HG03575 (cell line): ENCODE measurements around the gene RSPRY1.

ENCODE experiments used
- ATAC-seq: cut with Tn5 transposase; IDR thresholded peaks from one replicate; pipeline ENCODE4 v1.9.1; 2021; ENCODE audit not compliant: unreplicated experiment, insufficient number of reproducible peaks, low FRiP score; ENCODE audit errors: extremely low read depth

The RSPRY1 gene

DNA sequence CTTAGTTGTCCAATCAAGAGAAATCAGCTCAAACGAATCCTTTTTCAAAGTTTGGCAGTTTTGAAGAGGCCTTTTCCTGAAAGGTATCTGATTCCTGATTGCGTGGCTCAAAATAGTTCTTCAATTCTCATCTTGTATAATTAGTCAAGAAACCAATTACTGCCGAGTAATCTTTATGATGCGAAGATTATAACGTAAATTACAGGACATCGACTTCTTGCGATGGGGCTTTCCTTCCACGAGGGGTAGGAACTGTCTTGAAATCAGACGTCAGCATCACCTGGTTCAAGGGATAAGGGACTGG lies 58.3 kb downstream of the RSPRY1 start:
- no peak for ATAC-seq

DNA sequence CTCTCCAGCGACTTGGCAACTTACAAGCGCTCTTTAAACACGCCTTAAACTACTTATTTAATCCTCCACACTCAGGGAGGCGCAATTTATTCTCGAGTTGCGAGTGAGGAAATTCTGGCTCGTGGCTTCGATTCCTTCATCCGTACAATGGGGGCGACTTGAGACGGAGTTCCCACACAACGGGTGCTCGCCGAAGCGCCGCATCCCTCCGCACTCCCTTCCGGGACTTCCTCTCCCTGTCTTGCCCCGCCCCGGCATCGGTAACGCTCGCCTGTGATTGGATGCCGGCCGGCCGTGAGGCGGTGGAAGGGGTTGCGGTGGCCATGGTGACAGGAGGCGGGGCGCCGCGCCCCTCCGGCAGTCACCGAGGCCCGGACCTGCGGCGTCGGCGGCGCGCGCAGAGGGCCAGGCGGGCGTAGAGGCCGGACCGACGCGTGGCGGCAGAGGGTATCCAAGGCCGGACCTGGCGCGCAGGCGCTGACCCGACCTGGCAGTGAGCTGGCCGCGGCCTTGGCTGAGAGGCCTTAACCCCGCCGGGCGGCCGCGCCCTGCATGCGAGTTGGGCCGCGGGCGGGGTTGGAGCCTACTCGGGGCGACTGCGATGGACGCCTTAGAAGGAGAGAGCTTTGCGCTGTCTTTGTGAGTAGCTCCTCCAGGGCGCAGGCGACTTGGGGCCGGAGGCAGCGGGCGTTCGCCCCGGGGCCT lies 58.8 kb downstream of the RSPRY1 start, which contains the start of gene ARL2BP:
ARL2BP (plus strand) TSS at position 493 of the 705 bp plus-strand sequence; CDS start at position 602, 109 bp downstream.
- ATAC-seq = no peak

DNA sequence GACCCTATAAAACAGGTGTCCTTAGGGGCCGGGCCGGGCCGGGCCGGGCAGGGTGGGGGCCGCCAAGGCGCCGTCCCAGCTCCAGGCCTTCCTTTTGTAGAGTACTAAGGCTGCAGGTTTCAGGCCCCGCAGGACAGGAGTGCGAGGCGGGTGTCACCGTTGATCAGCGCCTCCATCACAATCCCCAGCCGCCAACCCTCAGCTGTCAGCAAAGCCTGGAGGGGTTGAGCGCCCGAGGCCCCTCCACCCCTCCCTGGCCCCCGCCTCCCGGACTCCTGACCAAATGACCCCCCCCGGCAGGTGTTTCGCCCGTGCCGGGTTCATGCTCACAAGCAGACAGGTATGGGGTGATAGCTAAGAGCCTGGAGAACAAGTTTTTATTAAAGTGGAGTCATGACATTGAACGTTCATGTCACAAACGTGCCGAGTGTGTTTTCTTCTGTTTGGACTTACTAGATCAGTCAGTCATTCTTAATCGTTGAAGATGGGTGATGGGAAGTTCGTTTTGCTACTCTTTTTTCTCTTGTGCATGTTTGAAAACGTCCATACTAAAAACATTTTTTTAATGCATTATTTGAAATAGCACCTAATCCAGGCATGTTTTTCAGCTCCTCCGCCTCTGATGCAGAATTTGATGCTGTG lies 59.5 kb downstream of the RSPRY1 start:
- ATAC-seq = no peak

DNA sequence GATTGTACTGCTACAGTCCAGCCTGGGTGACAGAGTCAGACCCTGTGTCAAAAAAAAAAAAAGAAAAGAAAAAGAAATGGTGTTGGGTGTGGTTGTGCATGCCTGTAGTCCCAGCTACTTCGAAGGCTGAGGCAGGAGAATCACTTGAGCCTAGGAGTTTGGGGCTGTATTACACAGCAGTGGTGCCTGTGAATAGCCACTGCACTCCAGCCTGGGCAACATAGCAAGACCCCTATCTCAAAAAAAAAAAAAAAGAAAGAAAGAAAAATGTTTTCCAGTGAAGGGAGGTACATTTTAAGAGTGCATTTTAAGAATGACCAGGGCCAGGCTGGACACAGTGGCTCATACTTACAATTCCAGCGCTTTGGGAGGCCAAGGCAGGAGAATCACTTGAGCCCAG lies 65.2 kb downstream of the RSPRY1 start:
- ATAC-seq = no peak

DNA sequence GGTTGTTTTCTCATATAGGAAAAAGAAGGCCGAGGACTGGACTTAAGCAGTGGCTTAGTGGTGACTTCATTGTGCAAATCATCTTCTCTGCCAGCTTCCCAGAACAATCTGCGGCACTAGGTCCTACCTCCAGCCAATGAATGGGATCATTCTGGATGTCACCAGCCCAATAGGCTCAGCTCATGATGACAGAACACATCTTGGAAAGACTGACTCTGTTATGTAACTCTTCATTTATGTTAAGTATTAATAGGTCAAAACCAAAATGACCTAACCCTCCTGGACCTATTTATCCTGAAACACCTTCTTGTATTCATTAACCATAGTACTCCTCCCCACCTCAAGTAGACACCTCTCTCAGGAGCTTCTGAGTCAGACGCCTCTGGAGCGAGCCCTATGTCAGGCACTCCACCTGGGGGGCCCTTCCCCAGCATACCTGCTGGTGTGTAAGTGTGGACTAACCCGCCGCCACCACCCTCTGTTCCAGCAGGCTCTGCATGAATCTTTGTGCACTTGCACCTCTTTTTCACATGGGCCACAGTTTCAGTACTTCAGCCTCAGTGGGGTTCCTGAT lies 66.1 kb downstream of the RSPRY1 start:
- ATAC-seq = no peak

DNA sequence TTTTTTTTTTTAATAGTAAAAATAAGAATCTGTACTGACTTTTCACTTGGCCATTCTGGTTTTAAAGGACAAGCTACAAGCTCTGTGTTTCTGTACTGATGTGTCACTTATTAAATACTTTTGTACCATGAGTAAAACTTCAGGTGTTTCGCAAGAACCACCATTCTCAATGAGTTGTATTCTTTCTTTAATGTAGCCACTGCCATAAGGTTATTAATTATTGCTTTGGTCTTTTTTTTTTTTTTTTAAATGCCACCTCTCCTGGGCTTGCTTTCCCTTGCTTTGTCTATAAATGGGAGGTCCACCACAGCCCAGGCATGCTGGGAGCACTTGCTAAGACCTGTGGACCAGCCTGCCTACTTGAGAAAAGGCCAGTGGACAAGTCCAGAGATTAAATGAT lies 67.3 kb downstream of the RSPRY1 start:
- ATAC-seq = no peak

DNA sequence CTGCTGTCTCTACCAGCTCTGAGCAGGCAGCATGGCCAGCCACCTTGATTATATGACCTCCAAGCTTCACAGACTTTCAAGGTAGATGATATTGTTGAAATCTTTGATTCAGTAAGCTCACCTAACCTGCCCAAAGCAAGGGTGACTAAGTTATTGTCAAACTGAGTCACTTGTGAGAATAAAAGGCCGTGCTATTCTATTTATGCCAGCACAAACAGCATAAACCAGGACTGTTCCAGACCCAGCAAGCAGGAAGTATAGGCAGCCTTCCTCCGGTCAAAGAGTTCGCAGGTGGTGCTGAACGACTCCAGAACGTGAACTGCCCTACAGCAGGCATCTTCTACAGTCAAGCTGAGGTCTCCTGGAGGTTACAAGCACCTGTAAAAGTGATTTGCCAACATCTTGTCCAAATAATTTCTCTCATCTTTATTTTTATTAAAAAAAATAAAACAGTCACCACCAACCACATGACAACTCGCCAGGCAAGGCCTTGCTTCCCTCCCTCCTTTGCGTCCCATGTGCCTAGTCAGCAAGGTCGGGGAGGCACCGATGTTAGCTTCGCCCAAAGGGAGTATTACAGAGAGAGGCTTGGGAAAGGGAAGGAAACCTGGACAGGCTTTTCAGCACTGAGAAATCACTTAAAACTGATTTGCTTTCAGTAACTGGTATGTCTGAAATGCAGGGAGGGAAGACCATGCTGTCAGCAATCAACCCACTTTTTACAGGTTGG lies 69.7 kb downstream of the RSPRY1 start:
- no peak for ATAC-seq

DNA sequence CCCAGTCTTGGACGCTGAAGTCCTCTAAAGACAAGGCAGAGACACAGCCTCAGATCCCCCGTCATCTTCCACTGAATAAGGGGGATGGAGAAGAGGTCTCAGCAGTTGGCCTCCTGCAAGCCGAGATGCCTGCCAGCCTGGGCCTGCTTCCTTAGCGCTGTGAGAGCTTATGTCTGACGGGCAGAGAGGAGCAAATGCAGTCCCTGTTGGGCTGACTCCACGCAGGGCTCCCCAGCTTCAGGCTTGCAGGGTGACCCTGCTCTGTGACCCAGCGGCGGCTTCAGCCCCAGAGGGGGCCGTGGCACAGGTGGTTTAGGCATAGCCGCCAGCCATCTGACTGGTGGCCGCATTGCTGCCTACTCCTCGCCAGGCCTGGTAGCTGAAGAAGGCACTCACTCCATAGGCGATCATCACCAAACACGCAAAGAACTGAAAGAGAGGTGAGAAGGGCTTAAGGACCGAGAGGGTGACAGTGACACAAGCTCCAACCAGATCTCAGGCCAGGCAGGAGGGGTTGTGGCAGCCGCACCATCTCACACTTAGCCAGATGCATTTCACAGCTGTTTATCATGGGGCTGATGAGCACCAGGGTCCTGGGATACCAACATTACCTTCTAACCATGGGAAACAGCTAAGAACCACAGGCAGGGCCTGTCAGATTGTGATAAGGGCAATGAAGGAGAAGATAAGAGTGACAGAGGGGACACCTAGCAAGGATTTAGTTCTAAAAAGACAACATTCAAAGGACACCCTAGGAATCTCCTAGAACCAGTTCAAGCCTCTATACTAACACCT lies 70.7 kb downstream of the RSPRY1 start:
- ATAC-seq = no peak

DNA sequence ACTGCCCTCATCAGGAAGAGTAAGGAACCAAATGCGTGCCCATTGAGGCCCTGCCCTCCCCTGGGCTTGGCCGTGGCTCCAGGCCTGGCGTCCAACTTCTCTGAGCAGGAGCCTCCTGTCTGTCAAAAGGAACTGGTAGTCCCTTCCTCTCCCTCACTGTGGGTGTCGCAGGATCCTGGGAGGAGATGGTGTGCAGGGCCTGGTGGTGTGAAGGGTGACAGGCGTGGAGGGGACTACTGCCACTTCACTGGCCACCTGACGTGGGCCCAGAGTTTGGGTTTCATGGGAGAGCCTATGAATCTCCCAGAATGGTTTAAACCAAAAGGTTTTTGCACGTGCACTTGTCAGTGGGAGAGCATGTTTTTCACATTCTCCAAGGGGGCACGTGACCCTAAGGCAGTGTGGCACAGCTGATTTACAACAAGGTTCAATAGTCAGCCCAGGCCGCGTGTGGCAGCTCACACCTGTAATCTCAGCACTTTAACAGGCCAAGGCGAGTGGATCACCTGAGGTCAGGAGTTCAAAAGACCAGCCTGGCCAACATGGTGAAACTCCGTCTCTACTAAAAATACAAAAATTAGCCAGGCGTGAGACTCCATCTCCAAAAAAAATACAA lies 71.4 kb downstream of the RSPRY1 start:
- no peak for ATAC-seq

DNA sequence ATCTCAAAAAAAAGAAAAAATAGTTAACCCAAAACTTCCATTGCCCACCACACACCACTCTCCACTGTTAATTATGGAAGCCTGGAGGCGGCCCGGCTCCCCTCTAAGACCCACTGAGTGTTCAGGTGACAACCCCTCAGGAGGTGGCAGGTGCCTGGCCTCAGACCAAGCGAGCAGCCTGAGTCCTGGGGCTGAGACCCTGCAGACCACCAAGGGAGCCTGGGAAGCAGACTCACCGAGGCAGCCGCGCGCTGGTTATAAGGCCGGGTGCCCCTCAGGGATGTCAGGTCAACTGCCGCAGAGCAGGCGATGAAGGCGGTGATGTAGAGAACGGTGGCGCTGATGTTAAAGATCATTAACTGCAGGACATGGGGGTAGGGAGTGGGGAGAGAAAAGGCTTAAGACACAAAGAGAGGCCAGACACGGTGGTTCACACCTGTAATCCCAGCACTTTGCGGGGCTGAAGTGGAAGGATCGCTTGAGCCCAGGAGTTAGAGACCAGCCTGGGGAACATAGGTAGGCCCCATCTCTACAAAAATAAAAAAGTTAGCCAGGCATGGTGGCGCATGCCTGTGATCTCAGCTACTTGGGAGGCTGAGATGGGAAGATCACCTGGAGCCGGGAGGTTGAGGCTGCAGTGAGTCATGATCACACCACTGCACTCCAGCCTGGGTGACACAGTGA lies 72.2 kb downstream of the RSPRY1 start:
- ATAC-seq = no peak

DNA sequence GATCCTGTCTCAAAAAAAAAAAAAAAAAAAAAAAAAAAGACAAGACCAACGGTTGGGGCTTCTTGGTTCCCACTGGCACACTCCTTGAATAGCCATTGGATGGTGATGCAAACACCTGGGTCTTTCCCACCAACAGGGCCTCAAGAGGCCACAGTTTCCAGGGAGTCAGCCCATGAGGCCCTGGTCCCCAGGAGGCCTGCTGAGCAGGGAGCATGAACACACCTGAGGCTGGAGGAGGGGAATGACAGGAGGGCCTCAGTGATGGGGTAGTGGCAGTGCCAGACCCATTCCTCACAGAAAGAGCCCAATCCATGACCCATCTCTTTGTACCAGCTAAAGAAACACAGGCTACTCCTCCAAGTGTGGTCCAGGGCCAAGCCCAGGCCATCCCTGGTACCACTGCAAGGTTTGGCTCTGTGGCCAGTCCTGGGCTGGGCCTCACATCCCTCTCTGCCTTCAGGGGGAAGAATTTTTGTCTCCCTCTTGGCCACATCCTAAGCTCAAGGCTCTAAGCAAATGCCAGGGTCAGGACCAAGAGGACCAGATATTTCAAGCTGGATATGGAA lies 72.9 kb downstream of the RSPRY1 start:
- ATAC-seq = no peak

DNA sequence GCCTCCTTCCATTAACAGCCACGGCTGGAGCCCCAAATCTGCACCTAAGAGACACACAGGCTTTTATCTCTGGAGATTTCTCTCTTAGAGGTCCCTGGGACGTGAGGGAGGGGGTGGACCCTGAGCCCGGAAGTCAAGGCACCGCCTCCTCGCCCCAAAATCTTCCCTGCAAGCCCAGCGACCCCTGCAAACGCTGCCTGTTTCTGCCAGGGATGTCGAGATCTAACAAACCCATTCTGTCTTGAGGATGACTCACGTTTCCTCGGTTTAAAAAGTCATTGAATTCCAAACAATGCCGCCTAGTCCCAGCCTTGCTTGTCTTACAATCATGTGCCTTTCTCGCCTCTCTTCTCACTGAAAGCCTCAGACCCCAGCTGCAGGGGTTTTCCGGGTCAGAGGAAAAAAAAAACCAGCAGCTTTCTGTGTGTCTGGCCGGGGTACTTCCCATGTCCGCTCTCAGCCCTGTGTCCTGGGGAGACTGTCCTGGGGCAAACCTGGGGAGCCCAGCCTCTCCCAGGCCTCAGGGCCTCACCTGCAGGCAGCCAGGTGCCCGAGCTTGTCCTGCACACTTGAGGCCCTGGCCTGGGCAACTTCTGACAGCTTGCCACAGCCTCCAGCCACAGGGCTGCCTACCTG lies 74.3 kb downstream of the RSPRY1 start:
- no peak for ATAC-seq

DNA sequence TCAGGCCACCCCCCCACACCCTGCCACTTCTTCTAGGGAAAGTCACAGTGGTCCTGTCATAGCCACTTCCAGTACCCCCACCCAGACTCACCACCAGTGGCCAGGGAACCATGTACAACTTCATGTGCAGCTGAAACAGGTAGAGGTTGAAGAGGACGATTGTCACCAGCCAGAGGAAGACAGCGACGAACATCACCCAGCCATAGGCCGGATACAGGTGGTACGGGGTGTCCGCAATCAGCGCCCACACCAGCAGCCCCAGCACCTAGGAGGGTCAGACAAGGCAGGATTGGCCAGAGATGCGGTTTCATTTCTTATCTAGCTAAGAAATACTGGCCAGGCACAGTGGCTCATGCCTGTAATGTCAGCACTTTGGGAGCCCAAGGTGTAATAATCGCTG lies 75.7 kb downstream of the RSPRY1 start:
- ATAC-seq = no peak

DNA sequence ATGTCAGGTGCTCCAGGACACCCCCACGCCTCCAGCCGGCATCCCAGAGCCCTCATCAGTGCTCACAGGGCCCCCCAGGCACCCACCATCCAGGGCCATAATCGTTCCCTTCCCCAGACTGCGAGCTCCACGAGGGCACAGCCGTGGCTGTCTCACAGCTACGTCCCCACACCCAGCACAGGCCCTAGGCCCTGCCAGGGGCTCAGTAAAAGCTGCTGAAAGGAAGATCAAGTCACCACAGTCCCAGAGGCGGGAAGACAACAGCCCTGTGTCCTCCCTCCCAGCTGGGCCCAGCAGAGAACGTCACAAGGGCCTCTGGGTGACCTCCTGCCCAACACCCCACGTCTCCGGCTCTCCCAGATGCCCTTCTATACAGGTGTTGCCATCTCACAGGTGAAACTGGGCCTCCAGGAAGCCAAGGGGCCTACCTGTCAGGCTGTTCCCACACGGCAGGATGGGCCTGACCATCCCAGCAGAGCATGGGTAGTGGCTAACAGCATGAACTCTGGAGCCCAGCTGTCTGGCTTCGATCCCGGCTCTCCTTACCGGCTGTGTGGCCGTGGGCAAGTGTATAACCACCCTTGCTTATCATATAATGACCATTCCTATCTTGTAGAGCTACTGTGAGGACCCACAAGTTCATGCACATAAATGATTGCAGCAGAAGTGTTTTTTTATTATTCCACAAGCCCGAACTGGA lies 76.9 kb downstream of the RSPRY1 start:
- ATAC-seq = no peak

DNA sequence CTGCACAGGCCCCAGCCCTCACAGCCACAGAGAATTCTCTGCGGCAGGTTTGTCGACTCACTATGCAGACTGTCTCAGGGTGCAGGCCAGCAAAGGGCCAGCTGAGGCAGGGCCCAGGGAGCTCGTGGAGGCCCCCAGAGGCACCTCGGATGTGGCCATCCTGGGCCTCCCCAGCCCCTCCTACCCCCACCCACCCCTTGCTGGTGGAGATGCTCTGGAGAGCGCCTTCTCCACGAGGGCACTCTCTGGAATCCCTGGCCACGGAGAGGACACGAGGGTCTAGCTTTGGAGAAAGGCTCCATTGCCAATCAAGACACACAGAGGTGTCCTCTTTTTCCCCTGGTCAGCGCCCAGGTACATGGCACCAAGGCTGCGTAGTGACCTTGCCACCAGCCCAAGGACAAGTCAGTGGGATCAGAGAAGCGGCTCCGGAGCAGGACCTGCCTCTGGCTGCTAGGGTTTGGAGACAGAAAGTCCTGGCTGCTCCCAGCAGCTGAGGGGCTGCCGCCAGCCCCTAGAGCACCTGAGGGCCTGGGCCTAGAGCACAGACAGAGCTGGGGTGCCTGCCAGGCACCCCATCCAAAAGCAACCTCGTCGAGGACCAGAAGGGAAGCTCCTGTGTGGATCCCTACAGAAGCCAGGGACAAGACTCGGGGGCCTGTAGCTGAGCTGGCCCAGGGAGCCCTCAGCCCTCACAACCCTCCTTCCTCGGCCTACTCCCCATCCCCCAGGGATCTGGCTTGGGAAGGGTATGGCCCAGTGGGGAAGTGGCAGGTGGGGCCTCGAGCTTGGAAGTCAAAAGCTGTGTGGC lies 77.6 kb downstream of the RSPRY1 start:
- no peak for ATAC-seq

DNA sequence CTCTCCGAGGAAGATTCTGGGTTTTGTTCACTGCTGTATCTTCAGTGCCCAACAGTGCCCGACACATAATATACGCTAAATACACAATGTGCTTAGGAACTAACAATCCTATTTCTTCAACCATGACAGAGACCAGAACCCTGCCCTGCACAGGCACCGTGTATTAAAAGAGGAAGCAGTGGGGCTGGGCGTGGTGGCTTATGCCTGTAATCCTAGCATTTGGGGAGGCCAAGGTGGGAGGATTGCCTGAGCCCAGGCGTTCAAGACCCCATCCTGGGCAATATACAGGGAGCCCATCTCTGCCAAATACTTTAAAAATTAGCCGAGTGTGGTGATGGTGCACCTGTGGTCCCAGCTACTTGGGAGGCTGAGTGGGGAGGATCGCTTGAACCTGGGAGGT lies 78.3 kb downstream of the RSPRY1 start:
- no peak for ATAC-seq
